Left hindlimb (tissue), 1 donor: ENCODE results near the gene RIPPLY1.

Source experiments
- DNase-seq: peaks from one replicate; pipeline ENCODE4 v3.0.0-alpha.2; 2018

RIPPLY1 gene

GRCh38 chrX:106903291-106903824 lies at the start of gene RIPPLY1:
TSS of gene RIPPLY1 (minus strand) at chrX:106903341. CDS start at chrX:106903287, 54 bp downstream.
- DNase-seq: no peak

- DNase-seq: no peak
These were observed 49.4 kb upstream of the RIPPLY1 start for GRCh38 chrX:106952538-106952937.

- no peak for DNase-seq
These were observed 48.9 kb upstream of the RIPPLY1 start for GRCh38 chrX:106952089-106952488.

GRCh38 chrX:106951230-106951629 lies 48.1 kb upstream of the RIPPLY1 start:
- no peak for DNase-seq

GRCh38 chrX:106950381-106950780 lies 47.2 kb upstream of the RIPPLY1 start:
- no peak for DNase-seq

GRCh38 chrX:106949366-106949765 lies 46.2 kb upstream of the RIPPLY1 start:
- no peak for DNase-seq

GRCh38 chrX:106948641-106949040 lies 45.5 kb upstream of the RIPPLY1 start:
- no peak for DNase-seq

- DNase-seq: no peak
These were observed 43.3 kb upstream of the RIPPLY1 start for GRCh38 chrX:106946464-106946863.

GRCh38 chrX:106940068-106940467 lies 36.9 kb upstream of the RIPPLY1 start:
- no peak for DNase-seq

- DNase-seq: no peak
These were observed 36.4 kb upstream of the RIPPLY1 start for GRCh38 chrX:106939566-106939965.

- no peak for DNase-seq
These were observed 33.1 kb upstream of the RIPPLY1 start for GRCh38 chrX:106936246-106936645.

- no peak for DNase-seq
These were observed 32.0 kb upstream of the RIPPLY1 start for GRCh38 chrX:106935175-106935574.

GRCh38 chrX:106933538-106933961 lies 30.4 kb upstream of the RIPPLY1 start:
- no peak for DNase-seq

- no peak for DNase-seq
These were observed 29.9 kb upstream of the RIPPLY1 start for GRCh38 chrX:106932960-106933537.

- no peak for DNase-seq
These were observed 29.4 kb upstream of the RIPPLY1 start for GRCh38 chrX:106932492-106932923.

- DNase-seq: no peak
These were observed 28.8 kb upstream of the RIPPLY1 start for GRCh38 chrX:106931831-106932491.

- no peak for DNase-seq
These were observed 25.1 kb upstream of the RIPPLY1 start for GRCh38 chrX:106928227-106928626.

GRCh38 chrX:106927700-106928099 lies 24.6 kb upstream of the RIPPLY1 start:
- DNase-seq: no peak

- DNase-seq: no peak
These were observed 23.9 kb upstream of the RIPPLY1 start for GRCh38 chrX:106927023-106927422.

- DNase-seq: no peak
These were observed 18.5 kb upstream of the RIPPLY1 start for GRCh38 chrX:106921637-106922036.

GRCh38 chrX:106919932-106920452 lies 16.9 kb upstream of the RIPPLY1 start, which contains the start of gene CLDN2:
TSS of gene CLDN2 (plus strand) at chrX:106920402. CDS start at chrX:106928229, 7,827 bp downstream.
- no peak for DNase-seq

- no peak for DNase-seq
These were observed 14.8 kb upstream of the RIPPLY1 start for GRCh38 chrX:106917830-106918500.

GRCh38 chrX:106912864-106913263 lies 9.7 kb upstream of the RIPPLY1 start:
- no peak for DNase-seq

GRCh38 chrX:106906361-106906760 lies 3.2 kb upstream of the RIPPLY1 start:
- DNase-seq: no peak
